ENCODE measurements around the gene TEDDM1. TPM values are rescaled to one million over a fixed set of nuclear protein-coding genes. Genes with fewer than 3 reads are reported as not detected.

The TEDDM1 gene
- total RNA-seq, 2 donors from 2014 or later: not detected

GRCh38 chr1:182388392-182389134 is 11.9 kb downstream of the TEDDM1 start:
- Histone ChIP-seq H3K27me3 (no peaks in the 10 kb centered on the region), H3K9me3 (no peaks in the 10 kb centered on the region), H3K9ac (ENCODE audit: low read depth in 2 of 2, low read length in 2 of 2) (peak overlapping the region in 1 of 2 donors; percentile 19), H3K36me3 (peaks cover 23% of the 10 kb centered on the region), H3K27ac (no peak overlapping the region), H3K4me1 (no peaks in the 10 kb centered on the region), H3K4me3 (no peak overlapping the region)
- intact Hi-C loops (cut with DNase I): no loop called here
- no peak for DNase-seq
- TF ChIP-seq CTCF (IDR thresholded peaks at IDR 0.05): no peak

- DNase-seq: no peak
- Histone ChIP-seq H3K27ac (no peak overlapping the region), H3K36me3 (peaks cover 33% of the 10 kb centered on the region), H3K27me3 (no peaks in the 10 kb centered on the region), H3K4me3 (no peak overlapping the region), H3K9ac (ENCODE audit: low read depth in 2 of 2, low read length in 2 of 2) (no peak overlapping the region), H3K4me1 (no peaks in the 10 kb centered on the region), H3K9me3 (no peaks in the 10 kb centered on the region)
- intact Hi-C loops (cut with DNase I): no loop called here
- TF ChIP-seq CTCF (IDR thresholded peaks at IDR 0.05): no peak
These were observed 12.9 kb downstream of the TEDDM1 start for GRCh38 chr1:182387566-182387965.

- no peak for TF ChIP-seq CTCF (IDR thresholded peaks at IDR 0.05)
- Histone ChIP-seq H3K27me3 (no peaks in the 10 kb centered on the region), H3K36me3 (peaks cover 38% of the 10 kb centered on the region), H3K27ac (no peak overlapping the region), H3K4me3 (no peak overlapping the region), H3K9me3 (no peaks in the 10 kb centered on the region), H3K4me1 (no peaks in the 10 kb centered on the region), H3K9ac (ENCODE audit: low read depth in 2 of 2, low read length in 2 of 2) (no peak overlapping the region)
- no peak for DNase-seq
- intact Hi-C loops (cut with DNase I): no loop called here
These were observed 13.5 kb downstream of the TEDDM1 start for GRCh38 chr1:182386980-182387379.

DNA sequence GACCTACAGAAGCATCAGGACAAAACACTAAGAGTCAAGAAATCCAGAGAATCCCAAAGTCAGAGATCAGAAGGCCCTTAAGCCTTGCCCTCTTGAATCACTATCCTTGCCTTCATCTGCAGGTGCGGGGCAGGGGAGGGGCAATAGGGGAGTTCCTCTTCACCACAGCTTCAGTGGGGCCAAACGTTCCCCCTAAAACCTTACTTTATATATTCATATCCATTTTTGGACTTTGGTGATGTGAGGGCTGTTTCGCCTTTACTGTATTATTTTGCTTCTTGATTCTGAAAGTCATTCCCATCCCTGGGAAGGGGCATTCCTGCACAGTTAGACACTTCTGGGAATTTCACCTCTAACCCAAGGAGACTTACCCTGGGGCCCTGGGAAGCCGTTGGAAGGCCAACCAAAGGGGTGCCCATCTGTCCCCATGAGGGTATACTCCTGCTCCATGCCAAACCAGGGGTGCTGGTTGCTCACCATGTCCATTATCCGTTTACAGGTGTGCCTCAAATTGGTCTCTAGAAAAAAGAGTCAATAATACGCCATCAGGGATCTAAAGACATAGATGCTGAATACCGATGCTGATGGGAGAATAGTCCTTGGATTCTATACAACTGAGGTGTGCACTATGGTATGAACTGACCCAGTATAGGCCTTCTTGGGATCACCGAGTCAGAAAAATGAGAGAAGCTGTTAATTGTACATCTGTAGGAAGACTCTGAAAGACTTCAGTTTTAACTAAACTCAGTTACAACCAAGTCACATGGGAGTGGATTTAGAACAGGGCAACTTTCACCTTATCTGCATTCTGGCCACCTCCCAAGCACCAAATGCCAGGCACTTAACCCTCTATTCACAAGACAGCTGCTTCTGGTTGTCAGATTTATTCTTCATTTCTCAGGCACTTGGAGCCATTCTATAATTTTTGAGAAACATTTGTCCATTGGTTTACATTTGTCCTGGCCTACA is 14.3 kb downstream of the TEDDM1 start:
- intact Hi-C loops (cut with DNase I): no loop called here
- Histone ChIP-seq H3K4me3 (no peak overlapping the region), H3K27ac (no peak overlapping the region), H3K27me3 (no peaks in the 10 kb centered on the region), H3K36me3 (peaks cover 38% of the 10 kb centered on the region), H3K9me3 (no peaks in the 10 kb centered on the region), H3K4me1 (no peaks in the 10 kb centered on the region), H3K9ac (ENCODE audit: low read depth in 2 of 2, low read length in 2 of 2) (no peak overlapping the region)
- no peak for DNase-seq
- TF ChIP-seq CTCF (IDR thresholded peaks at IDR 0.05): no peak

DNA sequence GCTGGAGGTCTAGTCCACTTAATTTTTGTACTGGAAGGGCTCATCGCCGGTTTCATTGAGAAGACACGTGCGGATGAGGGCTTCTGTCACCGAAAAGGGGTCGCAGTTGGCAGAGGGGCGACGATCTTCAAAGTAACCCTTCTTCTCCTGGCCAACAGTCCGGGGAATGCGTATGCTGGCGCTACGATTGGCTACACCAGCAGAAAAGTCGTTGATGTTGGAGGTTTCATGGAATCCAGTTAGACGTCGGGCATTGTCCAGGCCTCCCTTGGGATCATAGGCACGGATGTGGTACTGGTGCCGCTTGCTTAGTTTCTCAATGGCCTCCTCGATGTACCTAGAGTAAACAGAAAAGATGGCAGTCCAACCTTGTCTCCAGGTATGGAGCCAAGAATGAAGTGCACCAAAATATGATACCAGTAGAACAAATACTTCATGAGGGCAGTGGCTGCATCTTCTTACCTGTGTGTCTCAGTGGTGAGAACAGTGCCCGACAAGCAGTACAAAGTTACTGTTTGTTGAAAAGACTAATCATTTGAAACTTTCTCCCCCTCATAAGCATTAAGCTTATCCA is 16.0 kb downstream of the TEDDM1 start:
- no peak overlapping the region for H3K4me3 ChIP-seq

More for the DNA sequence above, 16.0 kb downstream of the TEDDM1 start:
- Histone ChIP-seq H3K36me3 (peaks cover 38% of the 10 kb centered on the region), H3K4me1 (no peaks in the 10 kb centered on the region), H3K27ac (no peak overlapping the region), H3K9ac (ENCODE audit: low read depth in 2 of 2, low read length in 2 of 2) (no peak overlapping the region), H3K9me3 (no peaks in the 10 kb centered on the region), H3K27me3 (no peaks in the 10 kb centered on the region)
- TF ChIP-seq CTCF (IDR thresholded peaks at IDR 0.05): no peak
- intact Hi-C loops (cut with DNase I): no loop called here
- DNase-seq: no peak

Measured in colonic mucosa (tissue), 4 donors.